PC-3 (cell line): ENCODE measurements around the gene RGS3. TPM values are rescaled to one million over a fixed set of nuclear protein-coding genes. Genes with fewer than 3 reads are reported as not detected.

Experiments used
- ATAC-seq: fragments of 200-7000 bp; cut with Tn5 transposase; 2 replicates; pipeline ENCODE4 v1.9.1; 2020; ENCODE audit warnings: mild to moderate bottlenecking, moderate library complexity
- BruUV-seq: library from RNA; stranded (reverse); fragments of 400-500 nt; replicated peaks from 2 replicates; lab custom pipeline; 2021; lab: Mats Ljungman, UMichigan
- CTCF ChIA-PET: fragments of 300-600 bp; sonication (Branson Sonifier 250); formaldehyde crosslinking; loops from one replicate; lab custom pipeline; 2022; ENCODE audit warnings: antibody characterized with exemption; lab: Charles Lee
- POLR2A ChIA-PET: fragments of 300-600 bp; sonication (Branson Sonifier 250); formaldehyde crosslinking; loops from one replicate; lab custom pipeline; 2022; ENCODE audit warnings: antibody characterized with exemption; ENCODE audit not compliant: unreplicated experiment; lab: Charles Lee
- DNase-seq: peaks from one replicate; pipeline ENCODE4 v3.0.0-alpha.2; 2015
- H2AFZ ChIP-seq: fragments of 300-600 bp; sonication (generic); 2 replicates; pipeline ENCODE4 v1.6.0; 2016; ENCODE audit warnings: antibody characterized with exemption, low read length
- H3F3A ChIP-seq: fragments of 300-600 bp; sonication (generic); one replicate; pipeline ENCODE4 v1.6.0; 2017; ENCODE audit warnings: antibody characterized with exemption, low read length, control low read depth, mild to moderate bottlenecking; ENCODE audit not compliant: unreplicated experiment
- H3K27ac ChIP-seq: fragments of 300-600 bp; sonication (generic); 2 replicates; pipeline ENCODE4 v1.5.1; 2016; ENCODE audit warnings: mild to moderate bottlenecking, low read length
- H3K27me3 ChIP-seq: fragments of 300-600 bp; sonication (generic); 2 replicates; pipeline ENCODE4 v1.6.1; 2016; ENCODE audit warnings: low read length, mixed read lengths
- H3K36me3 ChIP-seq: fragments of 300-600 bp; sonication (generic); 2 replicates; pipeline ENCODE4 v1.6.1; 2016; ENCODE audit warnings: low read depth, mixed run types, low read length, mixed read lengths
- H3K4me1 ChIP-seq: fragments of 300-600 bp; sonication (generic); 2 replicates; pipeline ENCODE4 v1.5.1; 2016; ENCODE audit warnings: low read length; ENCODE audit not compliant: insufficient read depth
- H3K4me2 ChIP-seq: fragments of 300-600 bp; sonication (generic); 2 replicates; pipeline ENCODE4 v1.6.0; 2016; ENCODE audit warnings: low read length
- H3K4me3 ChIP-seq: fragments of 300-600 bp; sonication (generic); 2 replicates; pipeline ENCODE4 v1.5.1; 2016; ENCODE audit warnings: mild to moderate bottlenecking, low read length, mixed read lengths
- H3K79me2 ChIP-seq: fragments of 300-600 bp; sonication (generic); 2 replicates; pipeline ENCODE4 v1.6.1; 2017; ENCODE audit warnings: low read length, mixed read lengths
- H3K9ac ChIP-seq: fragments of 300-600 bp; sonication (generic); 2 replicates; pipeline ENCODE4 v1.6.0; 2016; ENCODE audit warnings: mild to moderate bottlenecking, low read length
- H3K9me2 ChIP-seq: fragments of 300-600 bp; sonication (generic); replicated peaks from 2 replicates; pipeline ENCODE4 v1.6.1; 2016; ENCODE audit warnings: mixed run types, low read length, mixed read lengths
- H3K9me3 ChIP-seq: fragments of 300-600 bp; sonication (generic); 2 replicates; pipeline ENCODE4 v1.6.1; 2016; ENCODE audit warnings: low read length, mixed read lengths
- H4K20me1 ChIP-seq: fragments of 300-600 bp; sonication (generic); 2 replicates; pipeline ENCODE4 v1.6.1; 2016; ENCODE audit warnings: low read length, mixed read lengths
- CTCF ChIP-seq: fragments of 300-600 bp; sonication (generic); conservative IDR thresholded peaks from 2 replicates; pipeline ENCODE4 v1.5.1; 2017; ENCODE audit warnings: antibody characterized with exemption, low read depth, mild to moderate bottlenecking, low read length
- EZH2 ChIP-seq: fragments of 300-600 bp; sonication (generic); IDR thresholded peaks from one replicate; pipeline ENCODE4 v1.6.1; 2017; ENCODE audit warnings: antibody characterized with exemption, mild to moderate bottlenecking, low read length; ENCODE audit not compliant: unreplicated experiment
- EZH2phosphoT487 ChIP-seq: fragments of 300-600 bp; sonication (generic); IDR thresholded peaks from 2 replicates; pipeline ENCODE4 v1.6.1; 2018; ENCODE audit warnings: mild to moderate bottlenecking, antibody characterized with exemption, low read length, borderline replicate concordance
- intact Hi-C: fragments of 100-400 bp; cut with micrococcal nuclease; formaldehyde crosslinking; loops from 2 replicates; pipeline ENCODE4 v1.9.0; 2023
- total RNA-seq: library from RNA; depleted of rRNA; stranded (reverse); fragments of >200 nt; gene quantifications from 2 replicates; pipeline ENCODE4 v1.2.3, GENCODE V29; 2014

Gene RGS3
- total RNA-seq, 1 experiment from 2014 or later: 26.3 TPM

- H3K9me2 ChIP-seq: no peaks in the 10 kb centered on the region
- H3K27me3 ChIP-seq: no peaks in the 10 kb centered on the region
- POLR2A ChIA-PET: no interaction called here
- H3K79me2 ChIP-seq: no peaks in the 10 kb centered on the region
- BruUV-seq: no TSS peak
- intact Hi-C loops: no loop called here
- H3K36me3 ChIP-seq: no peaks in the 10 kb centered on the region
- no peak overlapping the region for H3K4me3 ChIP-seq
- no peaks in the 10 kb centered on the region for H3F3A ChIP-seq
- H4K20me1 ChIP-seq: no peaks in the 10 kb centered on the region
- no peak overlapping the region for H3K9ac ChIP-seq
- CTCF ChIA-PET: no interaction called here
- ATAC-seq (no peak), DNase-seq (no peak)
- no peak overlapping the region for H2AFZ ChIP-seq
- H3K4me2 ChIP-seq: no peak overlapping the region
- no peaks in the 10 kb centered on the region for H3K4me1 ChIP-seq
- no peak for TF ChIP-seq EZH2
- H3K9me3 ChIP-seq: no peaks in the 10 kb centered on the region
- no peak overlapping the region for H3K27ac ChIP-seq
Measured at GRCh38 chr9:113633782-113634595, 170.5 kb downstream of the RGS3 start.

- no TSS peak for BruUV-seq
- intact Hi-C loops: no loop called here
- CTCF ChIA-PET: no interaction called here
Measured at GRCh38 chr9:113634596-113635515, 171.3 kb downstream of the RGS3 start.

GRCh38 chr9:113635586-113635985 is 172.1 kb downstream of the RGS3 start:
- CTCF ChIA-PET: no interaction called here
- no peak overlapping the region for H3K9ac ChIP-seq

More at GRCh38 chr9:113634596-113635515, 171.3 kb downstream of the RGS3 start:
- DNase-seq: no peak
- H3F3A ChIP-seq: no peaks in the 10 kb centered on the region
- H3K4me2 ChIP-seq: no peak overlapping the region
- H3K4me1 ChIP-seq: no peaks in the 10 kb centered on the region
- ATAC-seq: no peak
- H3K36me3 ChIP-seq: no peaks in the 10 kb centered on the region
- H3K9ac ChIP-seq: no peak overlapping the region
- TF ChIP-seq EZH2: no peak
- no peak for TF ChIP-seq CTCF
- no peak for TF ChIP-seq EZH2phosphoT487
- POLR2A ChIA-PET: no interaction called here
- no peaks in the 10 kb centered on the region for H3K9me2 ChIP-seq
- H2AFZ ChIP-seq: no peak overlapping the region
- no peaks in the 10 kb centered on the region for H4K20me1 ChIP-seq
- H3K9me3 ChIP-seq: no peaks in the 10 kb centered on the region
- no peak overlapping the region for H3K27ac ChIP-seq
- H3K79me2 ChIP-seq: no peaks in the 10 kb centered on the region
- H3K4me3 ChIP-seq: no peak overlapping the region
- no peaks in the 10 kb centered on the region for H3K27me3 ChIP-seq

More at GRCh38 chr9:113635586-113635985, 172.1 kb downstream of the RGS3 start:
- no peaks in the 10 kb centered on the region for H3K36me3 ChIP-seq
- no peak overlapping the region for H3K4me3 ChIP-seq
- H3F3A ChIP-seq: no peaks in the 10 kb centered on the region
- H3K79me2 ChIP-seq: no peaks in the 10 kb centered on the region
- no peak overlapping the region for H2AFZ ChIP-seq
- ATAC-seq (no peak), DNase-seq (no peak)
- H3K27me3 ChIP-seq: no peaks in the 10 kb centered on the region
- intact Hi-C loops: no loop called here
- no peaks in the 10 kb centered on the region for H4K20me1 ChIP-seq
- no peak overlapping the region for H3K4me2 ChIP-seq
- no peak for TF ChIP-seq EZH2
- TF ChIP-seq EZH2phosphoT487: no peak
- no peak for TF ChIP-seq CTCF
- POLR2A ChIA-PET: no interaction called here
- no peaks in the 10 kb centered on the region for H3K4me1 ChIP-seq
- H3K27ac ChIP-seq: no peak overlapping the region
- no peaks in the 10 kb centered on the region for H3K9me3 ChIP-seq
- H3K9me2 ChIP-seq: no peaks in the 10 kb centered on the region
- no TSS peak for BruUV-seq
